SJSA1 (cell line): Measurements from ENCODE around the gene ZNF839. TPM values are rescaled to one million over a fixed set of nuclear protein-coding genes. Genes with fewer than 3 reads are reported as not detected.

ENCODE experiments used
- total RNA-seq: library from RNA; depleted of rRNA; stranded (reverse); fragments of >200 nt; shearing (Covaris generic); gene quantifications from 2 replicates; pipeline ENCODE4 v1.2.3, GENCODE V29; 2014; rRNA removed

The ZNF839 gene
- total RNA-seq, 1 experiment from 2014 or later = 7.4 TPM

Other genes with a start within 250 kb of the ZNF839 start
- 367 and 670 TPM in 2 replicates for gene HSP90AA1, start 232.7 kb upstream of the ZNF839 start, total RNA-seq
- 14.6 and 19.3 TPM in 2 replicates for gene WDR20, start 179.8 kb upstream of the ZNF839 start, total RNA-seq
- gene MOK, start 14.6 kb upstream of the ZNF839 start, total RNA-seq = 2.7 and 12.1 TPM in 2 replicates
- 50.8 and 60.9 TPM in 2 replicates for gene CINP, start 43.1 kb downstream of the ZNF839 start, total RNA-seq
- 4.0 and 4.8 TPM in 2 replicates for gene TECPR2, start 43.2 kb downstream of the ZNF839 start, total RNA-seq
- gene ANKRD9, start 190.0 kb downstream of the ZNF839 start, total RNA-seq = 28.7 and 83.8 TPM in 2 replicates